ENCODE results near the gene FGF11. TPM values are rescaled to one million over a fixed set of nuclear protein-coding genes. Genes with fewer than 3 reads are reported as not detected.

Gene FGF11
- total RNA-seq, 2 donors from 2014 or later = 4.9 to 5.3 TPM

- Mint-ChIP-seq H3K27ac (peak within 1 kb of the TSS; percentile 96), H3K9me3 (no peaks in the 10 kb centered on the region), H3K36me3 (ENCODE audit: insufficient read depth in 2 of 2) (peaks cover 0 to 1% of the 10 kb centered on the region in 2 donors), H3K27me3 (ENCODE audit: low read depth) (peaks cover 6% of the 10 kb centered on the region), H3K4me1 (ENCODE audit: low read depth) (peaks cover 17% of the 10 kb centered on the region), H3K4me3 (peak within 1 kb of the TSS; percentile 94 to 95)
- ATAC-seq (replicated peaks in 1 of 2) = peak; percentile 92
- peak; percentile 96 for DNase-seq
Observed at GRCh38 chr17:7403977-7404736, 35.2 kb upstream of the FGF11 start, which contains the start of gene TMEM256. TSS of gene TMEM256 (minus strand) at chr17:7404097. CDS start at chr17:7404084, 13 bp downstream.

GRCh38 chr17:7404737-7405349 is 34.5 kb upstream of the FGF11 start:
- peaks cover 17% of the 10 kb centered on the region for H3K4me1 Mint-ChIP-seq (ENCODE audit: low read depth)
- H3K36me3 Mint-ChIP-seq (ENCODE audit: insufficient read depth in 2 of 2) = peaks cover 0 to 1% of the 10 kb centered on the region in 2 donors
- peak overlapping the region; percentile 94 to 95 for H3K4me3 Mint-ChIP-seq
- DNase-seq (peak; percentile 71 to 72), ATAC-seq (replicated peaks in 1 of 2) (peak; percentile 58 to 59)
- H3K27me3 Mint-ChIP-seq (ENCODE audit: low read depth) = peaks cover 6% of the 10 kb centered on the region
- H3K27ac Mint-ChIP-seq = peak overlapping the region; percentile 96
- no peaks in the 10 kb centered on the region for H3K9me3 Mint-ChIP-seq

GRCh38 chr17:7405350-7406234 is 33.7 kb upstream of the FGF11 start:
- Mint-ChIP-seq H3K4me3 (peak overlapping the region; percentile 94 to 95), H3K27ac (peak overlapping the region; percentile 24), H3K9me3 (no peaks in the 10 kb centered on the region), H3K27me3 (ENCODE audit: low read depth) (peaks cover 6% of the 10 kb centered on the region), H3K4me1 (ENCODE audit: low read depth) (peaks cover 17% of the 10 kb centered on the region), H3K36me3 (ENCODE audit: insufficient read depth in 2 of 2) (peaks cover 0 to 1% of the 10 kb centered on the region in 2 donors)
- ATAC-seq (replicated peaks in 1 of 2) = no peak
- no peak for DNase-seq

- peak overlapping the region; percentile 65 to 73 for H3K4me3 Mint-ChIP-seq
- ATAC-seq (replicated peaks in 1 of 2) = no peak
- no peaks in the 10 kb centered on the region for H3K9me3 Mint-ChIP-seq
- H3K4me1 Mint-ChIP-seq (ENCODE audit: low read depth) = peaks cover 17% of the 10 kb centered on the region
- no peak for DNase-seq
- no peak overlapping the region for H3K27ac Mint-ChIP-seq
- peaks cover 0 to 1% of the 10 kb centered on the region in 2 donors for H3K36me3 Mint-ChIP-seq (ENCODE audit: insufficient read depth in 2 of 2)
- peaks cover 6% of the 10 kb centered on the region for H3K27me3 Mint-ChIP-seq (ENCODE audit: low read depth)
Observed at GRCh38 chr17:7406235-7406825, 33.0 kb upstream of the FGF11 start.

GRCh38 chr17:7407082-7407481 is 32.2 kb upstream of the FGF11 start:
- DNase-seq (no peak), ATAC-seq (replicated peaks in 1 of 2) (no peak)
- Mint-ChIP-seq H3K36me3 (ENCODE audit: insufficient read depth in 2 of 2) (peaks cover 0 to 1% of the 10 kb centered on the region in 2 donors), H3K9me3 (no peaks in the 10 kb centered on the region), H3K4me1 (ENCODE audit: low read depth) (peaks cover 17% of the 10 kb centered on the region), H3K27ac (no peak overlapping the region), H3K27me3 (ENCODE audit: low read depth) (peaks cover 6% of the 10 kb centered on the region), H3K4me3 (no peak overlapping the region)

GRCh38 chr17:7407485-7408251 is 31.6 kb upstream of the FGF11 start, which contains the start of gene NLGN2:
TSS of gene NLGN2 (plus strand) at chr17:7407845. CDS start at chr17:7408256, 411 bp downstream.
- Mint-ChIP-seq H3K36me3 (ENCODE audit: insufficient read depth in 2 of 2) (peaks cover 0 to 1% of the 10 kb centered on the region in 2 donors), H3K4me1 (ENCODE audit: low read depth) (peaks cover 16% of the 10 kb centered on the region), H3K27ac (no peak within 1 kb of the TSS), H3K9me3 (no peaks in the 10 kb centered on the region), H3K4me3 (peak within 1 kb of the TSS in 1 of 2 donors; percentile 47), H3K27me3 (ENCODE audit: low read depth) (peaks cover 6% of the 10 kb centered on the region)
- ATAC-seq (replicated peaks in 1 of 2) (no peak), DNase-seq (no peak)

- peaks cover 10% of the 10 kb centered on the region for H3K4me1 Mint-ChIP-seq (ENCODE audit: low read depth)
- no peaks in the 10 kb centered on the region for H3K9me3 Mint-ChIP-seq
- DNase-seq = peak; percentile 9 to 46
- no peak overlapping the region for H3K4me3 Mint-ChIP-seq
- ATAC-seq (replicated peaks in 1 of 2) = no peak
- H3K36me3 Mint-ChIP-seq (ENCODE audit: insufficient read depth in 2 of 2) = peaks cover 0 to 1% of the 10 kb centered on the region in 2 donors
- H3K27ac Mint-ChIP-seq = no peak overlapping the region
- H3K27me3 Mint-ChIP-seq (ENCODE audit: low read depth) = peaks cover 6% of the 10 kb centered on the region
Observed at GRCh38 chr17:7408252-7408727, 31.0 kb upstream of the FGF11 start.

- ATAC-seq (replicated peaks in 1 of 2) (no peak), DNase-seq (no peak)
- Mint-ChIP-seq H3K27me3 (ENCODE audit: low read depth) (peaks cover 6% of the 10 kb centered on the region), H3K4me3 (no peak overlapping the region), H3K27ac (no peak overlapping the region), H3K9me3 (no peaks in the 10 kb centered on the region), H3K4me1 (ENCODE audit: low read depth) (peaks cover 10% of the 10 kb centered on the region), H3K36me3 (ENCODE audit: insufficient read depth in 2 of 2) (peaks cover 0 to 1% of the 10 kb centered on the region in 2 donors)
Observed at GRCh38 chr17:7408863-7409262, 30.4 kb upstream of the FGF11 start.

GRCh38 chr17:7409716-7410115 is 29.6 kb upstream of the FGF11 start:
- Mint-ChIP-seq H3K36me3 (ENCODE audit: insufficient read depth in 2 of 2) (no peaks in the 10 kb centered on the region), H3K4me1 (ENCODE audit: low read depth) (peaks cover 10% of the 10 kb centered on the region), H3K27ac (no peak overlapping the region), H3K4me3 (no peak overlapping the region), H3K9me3 (no peaks in the 10 kb centered on the region), H3K27me3 (ENCODE audit: low read depth) (peaks cover 6% of the 10 kb centered on the region)
- no peak for DNase-seq
- no peak for ATAC-seq (replicated peaks in 1 of 2)

- no peaks in the 10 kb centered on the region for H3K9me3 Mint-ChIP-seq
- no peaks in the 10 kb centered on the region for H3K36me3 Mint-ChIP-seq (ENCODE audit: insufficient read depth in 2 of 2)
- H3K4me1 Mint-ChIP-seq (ENCODE audit: low read depth) = peaks cover 4% of the 10 kb centered on the region
- ATAC-seq (replicated peaks in 1 of 2) (no peak), DNase-seq (no peak)
- H3K27ac Mint-ChIP-seq = no peak overlapping the region
- H3K27me3 Mint-ChIP-seq (ENCODE audit: low read depth) = peaks cover 4% of the 10 kb centered on the region
- H3K4me3 Mint-ChIP-seq = no peak overlapping the region
Observed at GRCh38 chr17:7410634-7411426, 28.5 kb upstream of the FGF11 start.

- DNase-seq = no peak
- no peaks in the 10 kb centered on the region for H3K4me1 Mint-ChIP-seq (ENCODE audit: low read depth)
- no peak overlapping the region for H3K27ac Mint-ChIP-seq
- H3K27me3 Mint-ChIP-seq (ENCODE audit: low read depth) = no peaks in the 10 kb centered on the region
- H3K4me3 Mint-ChIP-seq = no peak overlapping the region
- H3K9me3 Mint-ChIP-seq = no peaks in the 10 kb centered on the region
- no peak for ATAC-seq (replicated peaks in 1 of 2)
- no peaks in the 10 kb centered on the region for H3K36me3 Mint-ChIP-seq (ENCODE audit: insufficient read depth in 2 of 2)
Observed at GRCh38 chr17:7411427-7411750, 27.9 kb upstream of the FGF11 start.
